COR-L47 (cell line): ENCODE data around the gene RNF223.
"Not testable (repeated sequence)": the region's sequence is repeated elsewhere in the genome, so short reads cannot be mapped to it uniquely, and the experiment has no call there.

ENCODE experiments used
- DNase-seq: peaks from one replicate; lab custom pipeline; 2025; lab: John Stamatoyannopoulos, UW

Gene RNF223

DNA sequence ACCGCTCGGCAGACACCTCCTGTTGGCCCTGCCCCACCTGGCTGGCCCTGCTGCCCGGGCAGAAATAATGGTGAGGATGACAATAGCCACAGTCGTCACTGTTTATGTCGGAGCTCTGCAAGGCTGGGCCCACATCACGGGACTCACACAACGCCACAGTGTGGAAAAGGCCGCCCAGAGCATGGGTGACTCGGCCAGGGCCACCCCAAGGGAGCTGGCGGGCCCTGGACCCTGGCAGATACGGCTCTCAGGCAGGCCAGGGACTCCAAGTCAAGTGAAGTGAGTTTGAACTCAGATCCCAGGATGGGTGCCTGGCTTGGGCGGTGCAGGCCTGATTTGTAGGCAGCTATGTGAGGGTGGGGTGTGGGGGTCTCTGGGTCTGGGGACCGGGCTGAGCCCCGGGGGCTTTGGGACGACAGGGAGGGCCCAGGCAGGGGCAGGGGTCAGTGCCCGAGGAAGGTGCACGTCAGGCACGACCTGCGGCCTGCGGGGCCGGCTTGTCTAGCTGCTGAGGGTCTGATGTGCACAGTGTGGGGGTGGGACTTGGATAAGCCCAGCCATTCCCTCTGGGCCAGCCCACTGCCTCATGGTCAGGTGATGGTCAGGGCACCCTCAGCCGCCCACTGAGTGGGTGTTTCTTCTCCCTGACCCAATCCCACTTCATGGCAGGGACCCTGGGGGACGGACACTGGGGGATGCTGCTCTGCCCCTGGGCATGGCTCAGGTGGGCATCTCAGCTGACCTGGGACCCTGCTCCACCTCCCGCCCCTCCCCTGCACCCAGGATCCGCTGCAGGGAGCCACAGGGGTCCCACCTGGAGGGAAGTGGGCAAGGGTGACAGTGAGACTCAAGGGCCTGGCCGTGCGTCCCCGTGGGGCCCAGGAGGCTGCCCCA is 1.0 kb downstream of the RNF223 start:
- DNase-seq: no peak

DNA sequence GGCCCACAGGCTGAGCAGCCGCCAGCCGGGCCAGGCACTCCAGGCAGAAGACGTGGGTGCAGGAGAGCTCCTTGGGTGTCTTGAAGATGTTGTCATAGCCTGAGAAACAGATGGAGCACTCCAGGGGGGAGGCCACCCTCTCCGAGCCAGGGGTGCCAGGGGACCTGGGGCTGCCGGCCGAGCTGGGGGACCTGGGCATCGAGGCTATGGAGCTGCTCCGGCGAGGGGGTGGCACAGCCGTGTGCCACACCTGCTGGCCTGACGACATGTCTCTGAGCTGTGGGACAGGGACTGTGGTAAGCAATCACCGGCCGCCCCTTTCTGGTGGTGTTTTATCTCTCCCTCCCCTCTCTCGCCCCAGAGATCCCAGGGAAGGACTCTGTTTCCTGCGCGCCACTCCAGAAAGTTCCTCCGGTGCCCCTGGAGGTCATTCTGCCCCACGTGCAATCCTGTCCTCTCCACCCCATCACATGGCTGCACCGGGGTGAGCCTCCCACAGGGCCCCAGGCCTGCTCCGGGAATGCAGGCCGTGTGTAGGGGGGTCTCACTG is 1.7 kb downstream of the RNF223 start:
- no peak for DNase-seq

DNA sequence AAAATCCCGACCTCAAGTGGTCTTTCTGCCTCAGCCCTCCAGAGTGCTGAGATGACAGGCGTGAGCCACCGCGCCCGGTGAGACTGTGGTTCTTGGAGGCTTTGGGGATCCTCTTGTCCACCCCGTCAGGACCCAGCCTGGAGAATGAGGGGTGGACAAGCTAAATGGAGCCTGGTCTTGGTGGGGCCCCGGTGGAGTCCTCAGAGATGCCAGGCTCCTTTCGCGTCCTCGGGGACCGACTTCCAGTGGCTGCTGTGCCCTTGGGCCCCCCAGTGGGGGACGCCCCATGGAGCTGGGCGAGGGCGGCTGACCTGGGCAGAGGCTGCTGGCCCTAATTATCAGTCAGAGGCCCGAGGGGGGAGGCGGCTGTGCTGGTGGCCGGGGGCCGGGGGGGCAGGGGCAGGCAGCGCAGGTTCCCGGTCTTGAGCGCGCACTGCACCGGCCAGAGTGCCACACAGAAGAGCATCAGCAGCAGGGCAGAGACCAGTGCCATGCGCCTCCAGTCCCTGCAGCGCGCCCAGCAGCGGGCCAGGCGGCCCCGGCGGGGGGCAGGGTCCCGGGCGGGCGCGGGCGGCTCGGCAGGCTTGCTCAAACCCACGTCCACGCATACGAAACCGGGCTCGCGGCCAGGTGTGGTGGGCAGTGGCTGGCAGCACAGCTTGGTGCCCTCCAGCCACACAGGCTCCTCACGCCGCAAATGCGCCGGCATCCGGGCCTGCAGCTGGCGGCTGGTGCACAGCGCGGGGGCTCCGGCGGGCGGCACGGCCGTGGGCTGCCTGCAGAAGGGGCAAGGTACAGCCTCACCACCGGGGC is 2.4 kb downstream of the RNF223 start:
- DNase-seq: no peak

DNA sequence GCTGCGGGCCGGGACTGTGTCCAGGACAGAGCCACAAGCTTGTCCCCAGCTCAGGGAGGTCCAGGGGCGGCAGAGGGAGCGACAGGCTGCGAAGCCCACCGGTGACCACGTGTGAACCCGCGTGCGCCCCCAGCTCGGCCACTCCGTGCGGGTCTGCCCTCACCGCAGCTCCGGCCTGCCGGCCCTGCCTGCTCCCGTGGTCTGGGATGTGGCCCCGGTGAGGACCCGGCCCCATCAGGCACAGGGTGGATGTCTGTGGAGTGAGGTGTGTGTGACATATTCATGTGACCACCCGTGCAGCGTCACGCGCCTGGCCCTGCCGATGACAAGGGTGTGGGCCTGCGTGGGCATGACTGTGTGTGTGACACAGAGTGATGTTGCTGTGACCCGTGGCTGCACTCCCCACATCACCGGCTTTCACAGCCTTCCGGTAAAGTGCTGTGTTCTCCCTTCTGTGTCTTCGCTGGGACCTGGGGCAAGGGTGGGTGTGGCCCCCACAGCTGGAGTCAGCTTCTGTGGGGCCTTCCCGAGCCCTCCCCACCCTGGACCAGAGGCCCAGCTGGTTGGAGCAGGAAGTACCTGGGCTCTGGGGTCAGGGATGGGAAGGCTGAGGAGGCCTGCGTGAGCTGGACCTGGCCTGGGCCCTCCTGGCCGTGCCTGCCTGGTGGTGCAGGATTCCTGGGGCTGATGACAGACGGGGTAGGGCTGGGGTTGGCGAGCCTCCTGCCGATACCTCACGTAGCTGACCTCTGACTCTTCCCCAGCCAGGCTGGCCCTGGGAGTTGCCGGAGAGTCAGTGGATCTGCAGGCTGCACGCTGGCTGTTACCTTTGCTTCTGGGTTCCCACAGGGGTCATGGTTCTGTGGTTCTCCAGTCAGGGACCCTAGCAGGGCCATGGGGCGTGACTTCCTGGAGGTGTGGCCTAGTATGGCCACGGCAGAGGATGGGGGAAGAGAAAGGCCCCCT is 4.1 kb downstream of the RNF223 start:
- no peak for DNase-seq

DNA sequence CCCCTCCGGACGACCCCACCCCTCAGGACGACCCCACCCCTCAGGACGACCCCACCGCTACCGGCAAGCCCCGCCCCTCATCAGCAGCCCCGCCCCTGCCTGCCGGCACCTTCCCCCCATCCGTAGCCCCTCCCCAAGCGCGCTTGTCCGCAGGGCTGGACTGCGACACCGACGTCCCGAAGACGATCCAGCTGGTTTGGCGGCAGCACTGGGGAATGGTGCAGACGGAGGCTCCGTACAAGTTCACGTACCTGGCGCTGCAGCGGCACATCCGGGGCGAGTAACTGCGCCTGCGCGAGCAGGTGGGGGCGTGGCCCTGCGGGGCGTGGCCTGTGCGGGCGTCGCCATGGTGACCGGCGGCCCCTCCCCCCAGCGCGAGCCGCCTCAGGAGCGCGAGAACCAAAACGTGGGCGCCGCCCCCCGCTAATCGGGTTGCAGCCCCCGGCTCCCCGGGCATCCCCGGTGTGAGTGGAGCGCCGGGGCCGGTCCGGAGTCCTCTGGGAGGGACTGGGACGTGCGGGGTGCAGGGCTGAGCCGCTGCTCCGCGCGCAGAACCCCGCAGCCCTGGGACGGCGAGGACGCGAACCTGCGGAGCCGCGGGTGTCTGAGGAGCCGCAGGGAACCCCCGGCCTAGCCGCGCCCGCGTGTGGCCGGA is 4.9 kb downstream of the RNF223 start:
- DNase-seq: peak; percentile 73

DNA sequence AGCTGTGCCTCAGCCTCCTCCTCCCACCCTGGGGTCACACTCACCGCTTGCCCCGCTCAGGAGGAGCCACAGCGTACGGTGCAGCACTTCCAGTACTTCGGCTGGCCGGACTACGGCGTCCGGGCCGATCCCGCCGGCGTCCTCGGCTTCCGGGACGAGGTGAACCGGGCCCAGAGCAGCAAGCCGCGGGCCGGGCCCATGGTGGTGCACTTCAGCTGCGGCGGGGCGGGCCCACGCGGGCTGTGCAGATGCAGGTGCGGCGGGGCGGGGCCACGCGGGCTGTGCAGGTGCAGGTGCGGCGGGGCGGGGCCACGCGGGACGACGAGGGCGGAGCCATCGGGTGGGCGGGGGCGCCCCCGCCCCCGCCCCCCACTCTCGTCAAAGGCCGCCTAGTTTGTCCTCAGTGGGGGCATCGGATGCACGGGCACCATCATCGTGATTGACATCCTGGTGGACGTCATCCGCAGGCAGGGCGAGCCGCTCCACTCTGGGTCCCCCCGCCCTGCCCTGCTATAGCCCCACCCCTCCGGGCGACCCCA is 5.5 kb downstream of the RNF223 start:
- peak; percentile 61 for DNase-seq

DNA sequence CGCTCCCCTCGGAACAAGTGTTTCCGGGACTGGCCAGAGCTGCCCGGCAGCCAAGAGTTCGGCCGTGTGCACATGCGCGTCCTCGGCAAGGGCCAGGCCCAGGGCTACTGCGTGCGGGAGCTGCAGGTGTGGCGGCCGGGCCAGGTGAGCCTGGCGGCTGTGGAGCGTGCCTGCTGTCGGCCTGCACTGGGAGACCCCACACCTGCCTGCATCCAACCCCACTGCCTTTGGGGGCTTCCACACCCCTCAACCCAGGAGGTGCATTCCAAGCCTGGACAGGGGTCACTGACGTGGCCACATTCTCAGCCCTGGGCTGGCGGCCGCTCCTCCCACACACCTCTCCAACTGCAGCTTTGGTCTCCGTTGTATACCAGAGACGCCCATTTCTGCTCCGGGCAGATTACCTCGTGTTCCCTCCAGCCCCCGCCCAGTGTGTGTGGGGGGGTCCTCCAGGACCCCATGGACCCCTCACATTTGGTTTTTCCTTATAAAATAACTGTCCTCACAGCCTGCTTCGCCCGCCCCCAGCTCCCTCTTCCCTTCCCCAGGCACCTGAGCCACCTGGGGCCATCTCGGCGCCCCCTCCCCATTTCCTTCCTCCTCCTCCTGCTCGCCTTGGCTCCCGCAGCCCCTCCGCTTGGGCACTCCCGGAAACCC is 6.1 kb downstream of the RNF223 start:
- no peak for DNase-seq

DNA sequence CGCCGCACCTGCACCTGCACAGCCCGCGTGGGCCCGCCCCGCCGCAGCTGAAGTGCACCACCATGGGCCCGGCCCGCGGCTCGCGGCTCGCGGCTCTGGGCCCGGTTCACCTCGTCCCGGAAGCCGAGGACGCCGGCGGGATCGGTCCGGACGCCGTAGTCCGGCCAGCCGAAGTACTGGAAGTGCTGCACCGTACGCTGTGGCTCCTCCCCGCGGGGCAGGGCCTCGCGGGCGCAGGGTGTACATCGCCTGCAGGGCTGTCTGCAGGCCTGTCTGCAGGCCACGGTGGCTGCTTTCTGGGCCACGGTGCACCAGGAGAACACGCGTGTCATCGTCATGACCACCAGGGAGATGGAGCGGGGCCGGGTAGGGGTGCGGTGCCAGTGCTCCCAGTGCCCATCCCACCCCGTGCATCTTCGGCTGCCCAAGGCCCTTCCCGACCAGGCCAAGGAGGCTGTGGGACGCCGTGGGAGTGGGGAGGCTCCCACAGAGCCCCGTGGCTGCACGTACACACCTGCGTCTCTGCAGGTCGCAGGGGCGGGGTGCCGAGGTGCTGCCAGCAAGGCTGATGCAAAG is 6.7 kb downstream of the RNF223 start:
- no peak for DNase-seq

DNA sequence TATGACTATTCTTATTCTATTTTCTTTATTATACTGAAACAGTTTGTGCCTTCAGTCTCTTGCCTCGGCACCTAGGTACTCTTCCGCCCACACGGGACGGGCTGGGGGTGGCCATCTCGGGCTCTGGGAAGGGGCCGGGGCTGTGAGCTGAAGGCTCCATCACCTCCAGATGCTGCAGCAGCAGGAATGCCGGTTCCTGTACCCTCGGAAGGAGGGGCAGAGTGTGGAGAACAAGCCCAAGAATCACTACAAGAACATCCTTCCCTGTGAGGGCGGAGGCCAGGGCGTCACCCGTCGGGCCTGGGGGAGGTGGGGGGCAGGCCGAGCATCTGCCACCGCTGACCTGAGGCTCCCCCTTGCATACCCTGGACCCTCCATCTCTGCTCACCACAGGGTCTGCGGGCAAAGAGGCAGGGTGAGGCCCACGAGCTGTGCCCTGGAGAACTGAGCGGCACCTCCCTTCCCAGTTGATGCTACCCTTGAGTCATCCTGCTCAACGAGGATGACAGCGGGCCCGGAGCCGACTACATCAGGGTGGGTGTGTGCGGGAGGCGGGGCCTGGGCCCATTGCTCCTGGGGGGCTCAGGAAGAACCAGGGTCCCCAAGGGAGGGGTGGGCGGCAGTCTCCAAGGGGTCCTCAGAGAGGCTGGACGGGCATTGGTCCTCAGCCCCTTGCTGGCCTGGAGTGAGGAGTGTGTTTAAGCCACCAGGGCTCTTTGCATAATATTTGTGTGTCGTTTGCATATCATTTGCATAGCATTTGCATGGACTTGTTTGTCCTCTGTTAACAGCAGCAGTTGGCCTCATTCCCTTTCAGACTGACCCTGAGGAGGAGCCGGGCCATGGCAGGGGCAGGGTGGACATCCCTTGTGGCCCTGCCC is 7.5 kb downstream of the RNF223 start:
- DNase-seq: no peak

DNA sequence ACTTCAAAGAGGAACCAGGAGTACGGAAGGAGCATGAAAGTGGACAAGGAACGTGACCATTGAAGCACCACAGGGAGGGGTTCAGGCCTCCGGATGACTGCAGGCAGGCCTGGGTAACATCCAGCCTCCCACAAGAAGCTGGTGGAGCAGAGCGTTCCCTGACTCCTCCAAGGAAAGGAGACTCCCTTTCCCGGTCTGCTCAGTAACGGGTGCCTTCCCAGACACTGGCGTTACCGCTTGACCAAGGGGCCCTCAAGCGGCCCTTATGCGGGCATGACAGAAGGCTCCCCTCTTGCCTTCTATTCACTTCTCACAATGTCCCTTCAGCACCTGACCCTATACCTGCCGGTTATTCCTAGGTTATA is 8.2 kb downstream of the RNF223 start:
- DNase-seq: not testable (repeated sequence)

DNA sequence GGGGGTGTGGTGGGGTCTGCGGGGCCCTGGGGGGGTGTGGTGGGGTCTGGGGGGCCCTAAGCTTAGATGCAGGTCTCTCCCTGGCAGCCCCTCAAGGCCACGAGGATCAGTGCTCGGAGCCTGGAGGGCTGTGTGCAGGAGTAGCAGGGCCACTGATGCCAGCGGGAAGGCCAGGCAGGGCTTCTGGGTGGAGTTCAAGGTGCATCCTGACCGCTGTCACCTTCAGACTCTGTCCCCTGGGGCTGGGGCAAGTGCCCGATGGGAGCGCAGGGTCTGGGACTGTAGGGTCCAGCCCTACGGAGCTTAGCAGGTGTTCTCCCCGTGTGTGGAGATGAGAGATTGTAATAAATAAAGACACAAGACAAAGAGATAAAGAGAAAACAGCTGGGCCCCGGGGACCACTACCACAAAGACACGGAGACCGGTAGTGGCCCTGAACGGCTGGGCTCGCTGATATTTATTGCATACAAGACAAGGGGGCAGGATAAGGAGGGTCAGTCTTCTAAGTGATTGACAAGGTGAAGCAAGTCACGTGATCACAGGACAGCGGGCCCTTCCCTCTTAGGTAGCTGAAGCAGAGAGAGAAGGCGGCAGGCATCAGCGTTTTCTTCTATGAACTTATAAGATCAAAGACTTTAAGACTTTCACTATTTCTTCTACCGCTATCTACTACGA is 8.7 kb downstream of the RNF223 start:
- no peak for DNase-seq

DNA sequence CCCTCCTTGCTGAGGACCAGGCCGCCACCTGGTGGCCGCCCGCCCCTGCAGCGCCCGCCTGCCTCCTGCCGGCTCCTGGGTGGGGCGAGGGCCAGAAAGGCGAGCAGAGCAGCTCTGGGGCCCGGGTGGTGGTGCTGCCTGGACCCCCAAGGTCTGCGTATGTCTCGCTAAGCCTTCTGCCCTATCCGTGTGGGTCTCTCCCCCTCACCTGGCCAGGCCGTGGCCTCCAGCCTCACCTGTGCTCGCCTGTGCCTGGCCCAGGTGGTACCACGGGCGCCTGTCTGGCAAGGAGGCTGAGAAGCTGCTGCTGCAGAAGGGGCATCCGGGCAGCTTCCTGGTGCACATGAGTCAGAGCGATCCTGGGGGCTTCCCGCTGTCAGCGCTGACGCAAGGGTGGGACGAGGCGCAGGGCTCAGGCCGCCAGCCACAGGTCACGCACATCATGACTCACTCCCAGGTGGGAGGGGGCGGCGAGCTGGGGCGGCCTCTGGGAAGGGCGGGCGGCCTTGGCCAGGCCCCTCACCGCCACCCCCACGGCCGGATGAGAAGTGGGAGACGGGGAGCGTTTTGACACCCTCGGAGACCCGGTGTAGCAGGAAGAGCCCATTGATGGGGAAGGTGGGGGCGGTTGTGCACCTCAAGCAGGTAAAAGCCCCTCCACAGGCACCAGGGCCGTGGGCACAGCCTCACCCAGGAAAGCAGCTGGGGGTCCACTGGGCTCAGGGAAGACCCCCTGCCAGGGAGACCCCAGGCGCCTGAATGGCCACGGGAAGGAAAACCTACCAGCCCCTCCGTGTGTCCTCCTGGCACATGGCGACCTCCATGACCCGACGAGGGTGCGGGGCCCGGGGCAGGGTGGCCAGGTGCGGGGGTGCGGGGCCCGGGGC is 9.9 kb downstream of the RNF223 start:
- DNase-seq: peak; percentile 31

DNA sequence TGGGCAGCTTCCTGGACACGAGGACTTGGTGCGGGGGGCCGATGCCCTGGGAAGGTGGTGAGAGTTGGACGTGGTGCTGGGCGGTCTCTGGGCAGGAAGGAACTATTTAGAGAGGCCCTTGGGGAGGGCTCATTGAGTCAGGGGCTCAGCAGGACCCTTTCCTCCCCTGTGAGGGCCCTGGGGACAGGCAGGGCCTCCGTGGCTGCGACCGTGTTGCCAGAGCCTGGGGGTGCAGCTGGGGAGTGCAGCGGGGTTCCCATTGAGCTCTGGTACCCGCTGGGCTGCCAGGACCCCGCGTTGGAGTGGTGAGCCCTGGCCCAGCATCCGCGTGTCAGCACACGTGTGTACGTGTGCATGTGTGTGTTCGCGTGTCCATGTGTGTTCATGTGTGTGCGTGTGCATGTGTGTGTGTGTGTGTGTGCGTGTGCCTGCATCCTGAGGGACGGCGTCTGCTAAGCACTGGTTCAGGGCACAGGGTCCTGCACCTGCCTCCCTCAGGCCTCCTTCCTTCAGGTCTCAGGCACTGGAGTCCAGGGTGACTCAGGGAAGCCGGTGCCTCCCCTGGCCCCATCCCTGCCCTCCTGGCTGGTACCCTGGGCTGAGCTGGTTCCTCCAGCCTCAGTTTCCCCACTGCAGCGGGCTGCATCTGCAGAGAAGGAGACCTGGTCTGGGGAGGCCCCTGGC is 10.7 kb downstream of the RNF223 start:
- DNase-seq: no peak

DNA sequence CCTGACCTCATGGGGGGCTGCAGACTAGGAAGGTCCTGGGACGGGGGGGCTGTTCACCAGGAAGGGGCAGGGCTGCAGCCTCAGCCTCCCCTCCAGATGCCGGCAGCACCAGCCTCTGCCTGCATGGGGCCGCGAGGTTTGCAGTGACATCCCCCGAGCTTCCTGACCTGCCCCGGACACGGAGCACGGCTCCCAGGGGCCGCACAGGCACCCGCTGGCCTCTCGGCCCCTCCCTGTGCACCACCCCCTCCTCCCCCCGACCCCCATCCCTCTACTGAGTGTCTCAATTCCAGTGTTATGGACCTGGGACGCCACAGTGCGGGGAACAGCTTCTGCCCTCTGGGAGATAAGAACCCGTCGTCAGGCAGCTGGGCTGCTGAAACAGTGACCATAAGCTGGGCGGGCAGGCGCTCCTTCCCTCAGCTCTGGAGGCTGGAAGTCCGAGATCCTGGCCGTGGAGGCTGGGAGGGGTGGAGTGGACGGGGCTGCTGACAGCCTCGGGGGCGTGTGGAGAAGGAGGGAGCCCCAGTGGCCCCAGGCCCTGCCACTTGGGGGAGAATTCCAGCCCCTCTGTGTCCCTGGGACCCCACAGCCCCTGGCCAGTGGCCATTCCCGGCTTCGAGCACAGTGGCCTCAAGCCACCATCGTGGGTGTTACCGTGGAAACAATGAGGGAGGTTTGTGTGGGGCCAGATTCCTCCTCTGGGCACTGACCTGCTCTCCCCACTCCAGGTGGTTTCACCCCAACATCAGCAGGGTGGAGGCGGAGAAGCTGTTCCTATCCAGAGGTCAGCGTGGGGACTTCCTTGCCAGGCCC is 11.6 kb downstream of the RNF223 start:
- DNase-seq: no peak

DNA sequence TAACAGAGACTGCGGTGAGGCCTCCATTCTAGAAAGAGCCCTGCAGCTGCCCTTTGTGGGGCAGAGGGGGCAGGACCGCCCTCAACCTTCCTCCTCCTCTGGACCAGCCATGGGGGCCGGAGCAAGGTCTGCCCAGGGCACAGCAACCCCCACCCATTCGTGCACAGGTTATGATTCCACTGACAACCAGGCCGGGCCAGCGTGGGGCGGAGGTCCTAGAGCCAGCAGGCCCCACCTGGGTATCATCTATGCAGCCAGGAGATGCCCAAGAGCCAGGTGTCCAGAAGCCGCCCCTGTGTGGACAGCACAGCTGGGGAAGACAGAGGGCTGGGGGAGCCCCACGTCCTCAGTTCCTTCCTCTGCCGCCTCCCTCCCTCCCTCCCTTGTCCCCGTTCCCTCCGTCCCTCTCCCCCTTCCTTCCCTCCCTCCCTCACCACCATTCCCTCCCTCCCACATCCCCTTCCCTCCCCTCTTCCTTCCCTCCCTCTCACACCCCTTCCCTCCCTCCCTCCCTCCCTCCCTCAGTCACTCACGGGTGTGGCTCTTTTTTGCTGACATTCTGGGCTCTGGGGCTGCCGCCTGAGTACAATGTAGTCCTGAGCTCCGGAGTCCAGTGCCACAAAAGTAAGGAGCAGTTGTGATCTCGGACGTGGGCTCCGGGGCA is 12.3 kb downstream of the RNF223 start:
- DNase-seq: no peak
